Measurements from ENCODE around the gene GRIA1.

GRIA1 gene

DNA sequence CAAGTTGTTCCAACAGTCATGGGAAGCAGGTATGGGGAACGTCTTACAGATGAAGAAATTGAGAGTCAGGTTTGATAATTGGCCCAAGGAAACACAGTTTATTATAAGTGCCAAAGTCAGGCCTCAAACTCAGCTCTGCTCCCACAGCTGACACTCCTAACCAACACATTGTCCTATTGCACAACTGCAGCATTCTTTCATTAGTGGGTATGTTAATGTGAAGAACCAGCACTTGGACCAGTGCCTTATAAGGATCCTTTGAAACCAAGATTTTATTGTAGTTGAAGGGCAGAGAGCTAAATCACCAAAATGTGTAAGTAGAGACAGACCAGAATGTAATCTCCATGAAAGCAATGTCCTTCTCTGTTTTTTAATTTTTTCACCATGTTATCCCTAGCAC, 56.1 kb downstream of the GRIA1 start:
- no peak for DNase-seq (ENCODE audit: low read depth in 3 of 3)

DNA sequence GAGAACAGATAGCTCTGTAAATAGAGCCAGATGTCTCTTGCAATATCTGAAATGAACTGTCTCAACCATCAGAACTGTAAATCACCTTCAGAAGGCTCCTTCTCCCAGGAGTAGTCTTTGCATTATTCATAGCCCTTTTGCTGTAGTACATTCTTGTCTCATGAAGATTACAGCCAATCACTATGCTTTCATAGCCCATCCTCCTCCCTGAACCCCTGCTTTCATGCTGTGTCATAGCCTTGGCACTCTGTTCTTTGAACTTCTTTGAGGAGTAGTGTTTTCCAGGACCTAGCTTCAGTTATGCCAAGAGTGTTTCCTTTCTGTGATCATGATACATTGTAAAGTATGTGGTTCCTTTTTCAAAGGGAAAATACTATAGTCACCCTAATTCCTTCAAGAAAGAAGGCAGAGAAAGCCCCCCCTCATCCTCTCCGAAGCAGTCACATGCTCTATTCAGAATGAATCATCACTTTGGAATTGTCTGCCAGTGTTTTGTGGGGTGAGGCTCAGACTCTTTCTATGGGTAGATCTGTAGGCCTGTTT, 61.1 kb downstream of the GRIA1 start:
- no peak for DNase-seq (ENCODE audit: low read depth in 3 of 3)

DNA sequence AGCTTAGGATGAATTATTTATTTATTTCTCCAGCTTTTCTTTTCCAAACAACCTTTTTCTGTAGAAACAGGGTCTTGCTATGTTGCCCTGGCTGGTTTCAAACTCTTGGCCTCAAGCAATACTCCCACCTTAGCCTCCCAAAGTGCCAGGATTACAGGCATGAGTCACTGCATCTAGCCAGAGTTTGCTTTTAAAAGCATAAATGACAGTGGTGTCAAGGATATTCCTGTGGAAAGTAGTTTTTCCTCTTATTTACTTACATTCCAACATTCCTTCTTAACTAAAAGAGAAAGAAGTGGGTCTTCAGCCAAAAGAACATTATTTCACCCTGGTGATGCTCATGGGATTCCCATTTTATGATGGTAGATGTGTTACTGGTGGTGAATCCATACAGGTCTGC, 62.4 kb downstream of the GRIA1 start:
- no peak for DNase-seq (ENCODE audit: low read depth in 3 of 3)

DNA sequence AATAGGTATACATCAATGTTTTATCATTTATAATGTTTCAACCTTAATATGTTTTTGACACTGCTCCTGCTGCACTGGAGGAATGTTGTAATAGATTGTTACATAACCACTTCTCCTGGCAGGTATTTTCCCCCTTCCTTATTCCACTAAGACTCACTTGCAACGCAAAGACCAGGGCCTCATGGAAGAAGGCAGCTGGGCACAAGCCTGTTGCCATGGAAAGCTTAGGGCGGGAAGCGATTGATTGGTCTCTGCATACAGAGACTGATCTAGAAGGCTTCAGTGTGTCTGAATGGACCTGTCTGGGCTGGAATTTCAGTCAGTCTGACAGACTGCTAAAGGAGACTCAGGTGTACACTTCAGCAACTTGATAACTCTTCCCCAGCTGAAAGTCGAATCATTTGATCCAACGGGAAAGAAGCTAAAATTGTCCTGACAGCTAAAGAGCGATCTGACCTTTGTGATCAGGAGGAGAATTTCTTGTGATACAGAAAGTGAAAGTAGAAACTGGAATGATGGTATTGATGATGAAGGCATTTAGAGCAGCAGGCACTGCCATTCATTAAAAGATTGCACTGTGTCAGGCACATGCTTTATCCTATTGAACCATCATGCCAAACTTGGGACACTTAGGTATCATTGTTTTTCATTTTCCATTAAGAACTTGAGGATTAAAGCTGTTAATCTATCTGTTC, 65.1 kb downstream of the GRIA1 start:
- no peak for DNase-seq (ENCODE audit: low read depth in 3 of 3)

DNA sequence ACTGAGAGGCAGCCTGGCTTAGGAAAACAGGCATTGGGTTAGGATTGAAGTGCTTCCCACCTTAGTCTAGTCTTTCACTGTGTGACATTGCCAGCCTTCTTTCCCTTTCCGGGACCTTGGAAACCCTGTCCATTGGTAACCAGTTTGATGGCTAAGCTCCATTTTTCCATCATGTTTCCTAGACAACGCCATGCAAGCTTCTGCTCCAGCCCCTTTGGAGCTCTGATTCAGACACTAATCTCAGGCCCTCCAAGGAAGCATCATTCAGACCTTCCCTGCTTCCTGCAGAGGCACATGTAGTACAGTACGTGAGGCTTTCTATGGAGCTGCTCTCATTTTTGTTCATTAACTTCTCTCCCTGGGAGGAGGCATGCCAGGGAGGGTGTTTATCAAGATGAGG, 68.5 kb downstream of the GRIA1 start:
- no peak for DNase-seq (ENCODE audit: low read depth in 3 of 3)

DNA sequence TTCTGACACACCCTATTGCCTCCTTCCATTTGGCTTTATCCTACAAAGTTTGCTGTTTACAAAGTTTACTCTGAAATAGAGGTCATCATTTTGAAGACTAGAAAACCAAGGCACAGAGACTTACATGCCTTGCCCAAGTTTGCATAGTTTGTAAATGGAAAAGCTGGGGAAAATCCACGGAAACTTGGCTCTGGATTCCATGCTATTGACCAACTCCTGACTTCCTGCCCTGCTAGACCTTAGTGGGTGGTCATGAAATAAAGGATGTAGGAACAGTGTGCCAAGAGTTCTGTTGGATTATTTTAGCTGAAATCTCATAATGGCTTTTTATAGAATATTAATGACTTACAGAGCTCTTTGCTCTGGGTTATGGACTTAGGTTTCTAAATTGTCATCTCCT, 69.5 kb downstream of the GRIA1 start:
- DNase-seq (ENCODE audit: low read depth in 3 of 3) = no peak

DNA sequence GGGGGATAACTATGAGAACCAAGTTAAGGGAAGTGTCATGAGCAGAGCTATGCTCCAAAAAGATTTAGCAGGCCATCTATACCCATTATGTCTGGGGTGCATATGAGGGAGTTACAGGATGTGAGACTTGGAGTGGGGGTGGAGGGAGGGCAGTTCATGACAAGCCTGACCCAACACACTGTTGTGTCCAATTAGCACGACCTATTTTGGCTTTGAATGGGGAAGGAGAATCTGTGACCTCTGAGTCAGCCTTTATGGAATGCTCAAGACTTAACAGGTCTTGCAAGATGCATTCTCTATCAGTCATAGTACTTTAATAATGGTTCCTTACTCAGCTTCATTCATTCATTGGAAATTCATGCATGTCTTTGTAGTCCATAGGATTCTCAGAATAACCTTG, 71.7 kb downstream of the GRIA1 start:
- DNase-seq (ENCODE audit: low read depth in 3 of 3) = no peak

DNA sequence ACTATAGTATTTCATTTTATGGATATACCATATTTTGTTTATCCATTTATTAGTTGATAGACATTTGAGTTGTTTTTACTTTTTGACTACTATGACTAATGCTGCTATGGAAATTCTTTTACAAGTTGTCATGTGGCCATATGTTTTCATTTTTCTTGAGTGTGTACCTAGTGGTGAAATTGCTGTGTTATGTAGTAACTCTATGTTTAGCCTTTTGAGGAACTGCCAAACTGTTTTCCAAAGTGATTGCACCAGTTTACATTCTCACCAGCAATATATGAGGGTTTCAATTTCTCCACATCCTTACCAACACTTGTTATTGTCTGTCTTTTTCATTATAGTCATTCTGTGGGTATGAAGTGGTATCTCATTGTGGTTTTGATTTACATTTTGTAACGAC, 75.4 kb downstream of the GRIA1 start:
- DNase-seq (ENCODE audit: low read depth in 3 of 3) = no peak

DNA sequence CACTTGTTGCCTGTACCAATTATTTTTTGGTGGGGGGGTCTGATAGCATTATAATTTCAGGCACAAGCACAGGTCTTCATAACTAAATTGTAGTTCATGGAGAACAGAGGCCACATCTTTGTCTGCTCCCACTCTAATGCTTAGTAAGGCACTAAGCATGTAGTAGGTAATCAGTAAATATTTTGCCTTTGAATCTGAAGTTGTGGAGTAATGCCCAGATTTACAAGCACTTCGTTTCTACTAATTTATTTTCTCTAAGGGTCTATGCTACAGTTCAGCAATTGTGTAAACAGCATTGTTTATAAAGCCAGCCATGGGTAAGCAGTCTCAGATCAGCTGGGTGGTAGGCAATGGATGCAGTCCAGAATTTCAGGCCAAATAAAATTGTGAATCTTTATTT, 78.6 kb downstream of the GRIA1 start:
- DNase-seq (ENCODE audit: low read depth in 3 of 3) = no peak

DNA sequence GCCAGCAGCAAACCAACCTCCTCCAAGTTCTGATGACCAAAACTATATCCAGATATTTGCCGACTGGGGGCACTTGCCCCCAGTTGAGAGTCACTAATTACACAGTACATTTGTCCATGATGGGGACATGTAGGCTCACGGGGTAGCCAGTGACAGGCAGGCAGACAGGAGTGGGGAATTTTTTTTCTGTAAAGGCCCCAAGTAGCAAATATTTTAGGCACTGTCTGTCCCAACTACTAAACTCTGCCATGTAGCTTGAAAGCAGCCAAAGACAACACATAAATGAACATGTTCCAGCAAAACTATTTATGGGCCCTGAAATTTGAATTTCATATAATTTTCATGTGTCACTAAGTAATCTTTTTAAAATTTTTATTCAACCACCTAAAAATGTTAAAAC, 80.7 kb downstream of the GRIA1 start:
- no peak for DNase-seq (ENCODE audit: low read depth in 3 of 3)

DNA sequence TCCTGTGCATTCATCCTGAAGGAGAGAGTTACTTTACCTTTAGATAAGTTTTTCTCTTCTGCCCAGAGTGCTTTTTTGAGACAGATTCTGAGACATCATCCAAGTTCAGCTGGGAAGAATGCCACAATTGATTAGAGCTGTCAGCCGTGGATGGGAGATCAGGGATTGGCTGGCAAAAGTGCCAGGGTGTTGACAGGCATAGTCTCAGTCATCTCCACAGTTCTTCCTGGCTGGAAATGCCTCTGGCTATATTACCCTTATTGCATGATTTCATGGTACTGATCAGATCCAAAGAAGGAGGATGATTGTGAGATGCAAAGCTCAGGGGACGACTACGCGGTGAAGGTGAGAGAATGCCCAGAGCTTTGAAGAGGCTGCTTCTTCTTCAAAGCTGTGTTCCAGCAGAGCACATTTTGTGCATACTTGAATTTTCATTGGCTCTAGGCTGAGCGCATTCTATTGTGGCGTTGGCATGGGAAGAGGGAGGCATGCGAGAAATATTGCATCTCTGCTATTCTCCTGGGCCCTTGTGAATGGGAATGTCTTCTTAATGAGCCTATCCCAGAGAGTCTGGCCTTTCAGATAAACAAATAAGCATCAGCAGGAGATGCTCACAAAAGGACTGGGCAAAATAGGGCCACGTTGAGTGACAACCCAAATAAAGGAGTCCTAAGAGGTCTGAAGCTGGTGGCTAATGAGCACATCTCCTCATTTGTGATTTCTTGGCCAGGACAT, 82.1 kb downstream of the GRIA1 start:
- no peak for DNase-seq (ENCODE audit: low read depth in 3 of 3)

DNA sequence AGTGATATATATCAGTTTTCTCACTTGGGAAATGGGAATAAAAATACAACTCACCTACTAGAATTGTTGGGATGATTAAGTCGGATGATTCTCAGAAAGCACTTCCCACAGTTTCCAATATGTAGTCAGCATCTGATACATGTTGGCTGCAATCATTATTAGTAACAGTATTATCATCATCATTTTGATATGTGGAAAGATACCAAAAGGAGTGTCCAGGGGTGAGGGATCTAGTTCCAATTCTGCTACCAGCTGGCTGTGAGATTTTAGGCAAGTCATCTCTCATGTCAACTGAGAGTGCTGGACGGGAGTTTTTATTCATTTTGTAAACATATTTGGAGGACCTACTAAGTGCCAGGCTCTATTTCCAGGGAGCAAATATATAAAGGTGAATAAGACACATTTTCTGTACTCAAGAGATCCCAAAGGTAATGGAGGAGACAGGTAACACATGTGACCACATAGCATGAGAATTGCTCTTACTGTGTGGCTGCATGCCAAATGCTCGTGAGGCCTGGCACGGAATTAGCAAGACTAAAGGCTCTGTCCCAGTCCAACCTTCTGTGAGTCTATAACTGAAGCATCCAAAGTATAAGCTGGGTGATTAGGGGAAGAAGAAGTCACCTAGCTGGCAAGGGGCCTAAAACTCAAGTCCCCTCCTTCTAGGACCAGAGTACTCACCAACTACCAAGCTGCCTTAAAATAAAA, 83.0 kb downstream of the GRIA1 start:
- no peak for DNase-seq (ENCODE audit: low read depth in 3 of 3)

DNA sequence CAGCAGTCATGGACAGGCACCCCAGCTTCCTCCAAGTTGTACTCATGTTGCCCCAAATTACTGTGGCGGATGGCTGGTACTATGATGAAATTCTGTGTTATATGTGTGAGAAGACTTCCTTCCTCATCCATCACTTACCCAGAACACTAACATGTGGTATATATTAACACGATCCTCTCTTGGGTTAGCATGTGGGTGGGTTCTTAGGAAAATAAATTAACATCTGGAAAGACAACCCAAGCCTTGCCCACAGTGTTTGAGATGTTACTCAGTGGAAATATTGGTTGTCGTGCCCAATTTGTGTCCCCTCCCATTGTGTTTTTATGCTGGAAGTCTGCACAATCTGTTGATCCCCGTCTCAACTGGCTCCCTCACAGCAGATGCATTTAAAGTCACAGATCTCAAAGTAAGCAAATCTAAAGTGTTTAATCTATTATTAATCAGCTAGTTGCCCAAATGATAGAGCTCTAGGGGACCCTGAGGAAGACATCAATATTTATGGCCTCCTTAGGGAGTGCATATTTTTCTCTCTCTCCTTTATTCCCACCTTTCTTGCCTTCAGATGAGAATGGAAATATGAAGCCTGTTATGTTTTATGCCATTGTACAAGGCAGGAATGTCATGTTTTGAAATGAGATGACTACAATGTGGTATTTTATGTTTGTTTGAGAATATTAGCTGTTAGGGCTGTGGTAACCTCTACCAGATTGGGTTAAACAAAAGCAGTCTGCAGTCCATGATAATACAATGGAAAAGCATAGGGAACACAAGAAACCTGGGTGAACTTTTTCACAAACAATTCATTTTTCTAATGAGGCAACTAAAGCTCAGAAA, 93.9 kb downstream of the GRIA1 start:
- DNase-seq (ENCODE audit: low read depth in 3 of 3) = no peak

DNA sequence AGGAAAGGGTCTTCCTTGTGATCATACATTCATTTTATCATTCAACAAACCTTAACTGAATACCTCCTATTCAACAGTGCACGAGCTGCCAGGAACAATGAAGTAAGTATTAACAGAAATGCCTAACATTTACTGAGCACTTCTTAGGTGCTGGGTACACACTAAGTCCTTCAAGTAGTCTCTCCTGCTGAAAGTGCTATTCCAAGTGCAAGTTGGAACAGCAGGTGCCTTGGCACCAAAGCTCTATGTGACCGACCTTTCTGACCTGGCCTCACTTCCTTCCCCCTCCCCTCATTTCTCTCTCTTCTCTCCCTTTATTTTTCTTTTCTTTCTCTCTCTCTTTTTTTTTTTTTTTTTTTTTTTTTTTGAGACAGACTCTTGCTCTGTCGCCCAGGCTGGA, 94.5 kb downstream of the GRIA1 start:
- DNase-seq (ENCODE audit: low read depth in 3 of 3) = no peak

DNA sequence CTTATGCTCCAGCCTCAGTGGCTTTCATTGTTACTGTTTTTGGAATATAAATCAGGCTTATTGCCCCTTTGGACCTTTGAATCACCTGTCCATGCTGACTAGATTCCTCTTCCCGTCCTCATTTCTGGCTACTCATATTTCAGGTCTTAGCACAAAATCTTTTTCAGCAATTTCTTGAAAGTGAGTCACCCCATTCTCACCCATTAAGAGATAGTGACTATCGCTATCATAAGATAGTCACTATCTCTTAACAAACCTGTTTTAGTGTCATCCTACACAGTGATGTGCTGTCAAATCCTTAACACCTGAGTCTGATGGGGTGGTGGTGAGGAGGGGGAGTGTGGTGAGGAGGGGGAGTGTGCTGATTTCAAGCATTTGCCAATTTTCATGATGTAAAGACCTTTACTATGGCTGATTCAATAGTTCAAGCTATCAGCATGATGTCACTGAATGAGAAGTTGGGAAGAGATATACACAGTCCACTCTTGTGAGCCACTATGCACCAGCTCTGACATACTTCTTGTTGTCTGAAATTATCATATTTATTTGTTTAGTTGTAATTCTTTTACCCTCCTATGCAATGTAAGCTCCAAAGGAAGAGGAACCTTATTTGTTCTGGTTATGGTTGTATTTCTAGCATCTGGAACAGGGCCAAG, 95.3 kb downstream of the GRIA1 start:
- DNase-seq (ENCODE audit: low read depth in 3 of 3) = no peak

DNA sequence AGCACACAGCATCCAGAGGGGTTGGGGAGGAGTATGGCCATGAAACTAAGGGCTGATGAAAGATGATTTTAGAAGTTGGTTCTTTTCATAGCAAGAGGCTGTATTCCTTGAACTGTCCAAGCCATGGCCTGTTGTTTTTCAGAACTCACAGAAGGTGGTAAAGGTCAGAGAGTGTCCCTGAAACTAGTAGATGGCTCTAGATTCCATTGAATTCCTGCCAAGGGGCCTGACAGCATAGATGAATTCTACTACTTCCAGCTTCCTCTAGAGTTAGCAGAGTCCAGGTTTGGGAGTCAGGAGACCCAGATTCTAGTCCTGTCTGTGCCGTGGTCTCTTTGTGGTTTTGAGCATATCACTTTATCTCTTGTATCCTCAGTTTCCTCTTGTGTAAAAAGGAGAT, 101.6 kb downstream of the GRIA1 start:
- no peak for DNase-seq (ENCODE audit: low read depth in 3 of 3)

DNA sequence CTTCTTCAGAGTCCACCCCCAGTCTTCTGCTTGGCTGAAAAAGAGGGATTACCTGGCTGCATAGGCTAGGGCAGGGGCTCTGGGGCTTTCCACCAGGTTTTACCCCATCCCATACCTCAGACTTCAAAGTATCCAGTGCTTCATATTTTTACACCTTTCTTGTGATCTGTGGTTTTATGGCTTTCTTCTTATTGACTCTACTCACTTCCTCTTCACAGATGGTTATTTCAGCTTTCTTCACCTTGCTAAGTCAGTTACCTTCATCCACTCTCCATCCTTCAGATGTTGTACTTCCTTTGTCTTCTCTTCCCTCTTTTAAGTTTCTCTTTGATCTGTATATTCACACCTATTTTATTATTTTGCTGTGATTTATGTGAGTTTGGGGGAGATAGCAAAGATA, 104.3 kb downstream of the GRIA1 start:
- DNase-seq (ENCODE audit: low read depth in 3 of 3) = no peak

DNA sequence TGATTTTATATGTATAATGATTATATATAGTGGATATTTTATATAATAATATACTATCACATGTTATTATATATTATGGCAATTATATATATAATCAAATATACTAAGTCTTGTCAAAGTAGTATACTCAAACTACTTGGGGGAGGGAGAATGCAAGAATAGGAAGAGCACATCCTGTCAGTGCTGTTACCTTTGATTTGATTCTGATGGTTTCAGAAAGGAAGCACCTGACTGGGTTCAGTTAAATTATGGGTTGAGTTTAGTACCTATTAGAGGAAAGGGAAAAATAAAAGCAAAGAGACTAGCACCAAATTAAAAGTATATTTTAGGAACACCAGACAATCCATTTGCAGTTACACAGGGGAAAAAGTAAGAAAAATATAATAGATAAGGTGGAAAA, 107.6 kb downstream of the GRIA1 start:
- DNase-seq (ENCODE audit: low read depth in 3 of 3) = no peak

DNA sequence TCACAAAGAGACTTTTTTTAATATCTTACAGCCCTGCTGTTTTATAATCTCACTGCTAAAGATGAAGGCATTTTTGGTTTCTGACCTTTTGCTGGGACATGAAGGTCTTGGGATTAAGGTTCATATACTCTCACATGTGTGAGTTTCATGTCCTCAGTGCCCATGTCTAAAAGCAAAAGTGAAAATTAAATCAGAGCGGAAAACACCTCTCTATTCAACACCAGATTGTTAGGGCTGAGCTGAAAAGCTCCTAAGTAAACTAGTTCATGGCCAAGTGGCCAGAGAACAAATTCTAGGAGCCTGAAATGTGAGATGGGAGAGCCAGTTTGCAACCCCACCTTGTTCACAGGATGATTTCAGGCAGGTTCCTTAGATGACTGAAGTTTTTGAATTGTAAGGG, 110.9 kb downstream of the GRIA1 start:
- no peak for DNase-seq (ENCODE audit: low read depth in 3 of 3)

DNA sequence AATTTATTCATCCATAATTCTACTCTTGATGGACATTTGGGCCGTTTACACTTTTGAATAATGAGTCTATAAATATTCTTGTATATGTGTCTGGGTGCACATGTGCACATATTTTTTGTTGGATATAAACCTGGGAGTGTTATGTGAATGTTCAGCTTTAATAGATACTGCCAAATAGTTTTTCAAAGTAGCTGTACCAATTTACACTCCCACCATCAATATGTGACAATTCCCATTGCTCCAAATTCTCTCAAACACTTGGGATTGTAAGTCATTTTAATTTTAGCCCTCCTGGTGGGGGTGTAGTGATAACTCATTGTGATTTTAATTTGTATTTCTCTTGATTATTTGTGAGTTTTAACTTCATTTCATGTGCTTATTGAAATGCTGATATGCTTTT, 114.9 kb downstream of the GRIA1 start:
- DNase-seq (ENCODE audit: low read depth in 3 of 3) = no peak

DNA sequence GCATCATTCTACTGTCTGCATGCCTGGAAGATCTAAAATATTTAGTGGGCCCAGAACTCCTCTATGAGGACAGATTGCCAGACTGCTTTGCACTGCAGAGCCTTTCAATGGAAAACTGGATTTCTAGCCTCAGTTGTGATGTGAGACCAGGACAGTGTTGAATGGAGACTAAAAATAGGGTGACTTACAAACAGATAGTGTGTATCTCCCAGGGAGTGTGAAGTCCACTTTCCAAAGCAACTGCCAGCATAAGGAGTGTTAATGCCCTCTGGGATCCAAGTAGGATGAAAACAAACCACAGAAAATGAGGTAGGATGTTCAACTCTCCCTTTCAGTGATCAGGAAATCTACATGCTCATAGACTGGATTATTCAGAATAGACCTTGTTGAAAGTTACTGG, 119.5 kb downstream of the GRIA1 start:
- no peak for DNase-seq (ENCODE audit: low read depth in 3 of 3)
